GM21360 (cell line): ENCODE measurements around the gene TSPAN9.

Experiments used
- ATAC-seq: cut with Tn5 transposase; IDR thresholded peaks from one replicate; pipeline ENCODE4 v1.9.1; 2021; ENCODE audit warnings: mild to moderate bottlenecking, moderate library complexity; ENCODE audit not compliant: unreplicated experiment

Gene TSPAN9

DNA sequence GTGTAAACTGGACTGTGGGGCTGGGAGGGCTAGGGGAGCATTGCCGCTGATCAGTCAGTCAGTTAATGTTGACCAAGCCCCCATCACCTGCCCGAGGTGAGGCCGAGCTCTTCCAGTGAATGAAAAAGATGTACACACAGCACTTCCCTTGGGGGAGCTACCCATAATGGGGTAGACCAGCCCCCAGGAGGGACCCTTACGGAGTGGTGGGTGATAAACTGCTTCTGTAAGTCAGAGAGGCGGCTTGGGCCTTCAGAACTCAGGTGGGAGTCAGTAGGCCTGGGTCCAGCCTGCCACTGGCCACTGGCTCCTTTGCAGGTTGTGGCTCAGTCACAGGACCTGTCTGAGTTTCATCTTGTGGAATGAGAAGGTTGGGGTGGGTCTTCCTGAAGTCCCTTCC lies 43.5 kb downstream of the TSPAN9 start:
- ATAC-seq, result no peak

DNA sequence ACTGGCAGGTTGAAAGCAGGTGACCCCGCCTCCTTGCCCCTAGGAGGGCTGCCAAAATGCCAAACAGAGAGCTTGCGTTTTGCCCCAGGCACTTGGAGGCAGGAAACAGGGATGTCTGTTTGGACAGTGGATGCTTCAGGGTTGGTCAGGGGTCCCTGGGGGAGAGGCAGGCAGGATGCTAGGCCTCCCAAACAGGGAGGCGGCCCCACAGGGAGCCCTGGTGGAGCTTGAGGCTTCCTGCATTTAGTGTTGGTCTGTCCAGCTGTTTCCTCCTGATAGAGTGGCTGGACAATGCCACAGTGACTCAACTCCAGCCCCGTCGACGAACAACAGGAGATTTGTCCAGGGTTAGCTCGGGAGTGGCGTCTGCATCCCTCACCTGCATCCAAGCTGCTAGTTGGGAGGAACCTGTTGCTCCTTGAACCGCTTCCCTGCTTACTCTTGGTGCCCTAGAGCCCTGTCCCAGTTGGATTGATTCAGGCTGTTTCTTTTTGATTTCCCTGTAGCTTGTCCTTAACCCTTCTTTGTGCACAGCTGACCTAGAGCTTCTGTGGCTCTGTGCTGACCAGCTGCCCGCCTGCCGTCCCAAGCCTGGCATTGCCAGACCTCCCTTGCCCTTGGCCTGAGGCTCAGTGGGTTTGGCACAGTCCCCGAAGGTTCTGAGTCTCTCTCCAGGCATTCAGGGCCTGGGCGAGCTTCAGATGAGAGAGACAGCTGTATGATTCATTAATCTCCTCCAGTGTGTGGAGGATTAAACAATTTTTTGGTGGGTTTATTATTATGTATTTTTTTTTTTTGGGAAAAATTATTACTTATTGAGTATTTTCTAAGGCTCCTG lies 45.9 kb downstream of the TSPAN9 start:
- no peak for ATAC-seq

DNA sequence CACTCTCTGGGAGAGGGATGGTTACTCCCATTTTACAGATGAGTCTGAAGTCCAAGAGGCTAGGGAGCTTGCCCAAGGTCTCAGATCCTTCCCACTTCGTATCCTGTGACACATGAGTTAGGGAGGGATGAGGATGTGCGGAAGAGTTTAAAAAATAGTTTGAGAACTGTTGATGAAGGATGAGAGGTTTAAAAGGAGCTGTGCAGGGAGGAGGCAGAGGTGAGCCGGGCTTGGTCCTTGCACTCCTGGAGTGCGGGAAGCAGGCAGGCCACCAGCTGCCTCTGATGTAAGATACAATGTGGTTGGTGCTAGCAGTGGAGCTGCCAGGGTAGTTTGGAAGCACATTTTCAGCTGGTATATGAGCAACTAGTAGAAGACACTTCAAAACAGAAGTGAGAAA lies 46.5 kb downstream of the TSPAN9 start:
- ATAC-seq, result no peak

DNA sequence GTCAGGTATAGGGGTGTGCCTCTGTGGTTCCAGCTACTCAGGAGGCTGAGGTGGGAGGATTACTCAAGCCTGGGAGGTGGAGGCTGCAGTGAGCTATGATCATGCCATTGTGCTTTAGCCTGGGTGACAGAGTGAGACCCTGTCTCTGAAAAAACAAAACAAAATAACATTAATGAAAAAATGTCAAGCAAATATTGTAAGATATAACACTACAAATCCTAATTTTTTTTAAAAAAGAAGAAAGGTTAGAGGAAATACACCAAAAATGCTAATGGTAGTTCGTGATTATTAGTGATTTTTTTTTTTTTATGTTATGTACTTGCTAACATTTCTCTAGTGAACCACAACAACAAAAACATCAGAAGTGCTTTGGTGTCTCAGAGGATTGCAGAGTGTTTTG lies 47.7 kb downstream of the TSPAN9 start:
- no peak for ATAC-seq

DNA sequence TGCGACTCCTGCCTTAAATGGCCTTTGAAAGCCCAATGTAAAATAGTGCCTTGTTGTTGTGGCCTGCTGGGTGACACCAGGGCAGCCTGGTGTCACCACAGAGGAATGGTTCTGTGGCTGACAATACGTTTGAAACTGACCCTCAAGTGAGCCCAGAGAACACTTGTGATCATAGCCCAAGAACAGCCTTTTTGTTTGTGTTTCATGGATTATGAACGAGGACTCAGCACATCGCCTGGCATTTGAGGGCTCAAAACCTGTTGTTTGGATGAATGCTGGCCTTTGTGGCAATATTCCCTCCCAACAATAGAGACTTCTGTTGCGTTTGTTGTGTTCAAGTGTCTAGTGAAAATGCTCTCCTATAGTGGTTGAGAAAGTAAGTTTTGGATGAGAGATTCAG lies 48.5 kb downstream of the TSPAN9 start:
- no peak for ATAC-seq

DNA sequence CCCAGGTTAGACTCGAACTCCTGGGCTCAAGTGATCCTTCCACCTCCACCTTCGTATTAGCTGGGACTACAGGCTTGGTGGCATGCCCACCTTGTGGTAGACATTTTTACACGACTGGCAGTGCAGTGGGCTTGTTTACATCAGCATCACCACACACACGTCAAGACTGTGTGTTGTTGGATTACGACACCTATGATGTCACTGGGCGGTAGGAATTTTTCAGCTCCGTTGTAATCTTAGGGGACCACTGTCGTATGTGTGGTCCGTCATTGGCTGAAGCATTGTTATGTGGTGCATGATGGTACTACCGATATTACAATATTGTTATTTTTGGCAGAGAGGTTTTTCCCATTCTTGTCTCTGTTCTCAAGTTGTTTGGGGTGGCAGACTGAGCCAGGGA lies 50.7 kb downstream of the TSPAN9 start:
- ATAC-seq, result no peak

DNA sequence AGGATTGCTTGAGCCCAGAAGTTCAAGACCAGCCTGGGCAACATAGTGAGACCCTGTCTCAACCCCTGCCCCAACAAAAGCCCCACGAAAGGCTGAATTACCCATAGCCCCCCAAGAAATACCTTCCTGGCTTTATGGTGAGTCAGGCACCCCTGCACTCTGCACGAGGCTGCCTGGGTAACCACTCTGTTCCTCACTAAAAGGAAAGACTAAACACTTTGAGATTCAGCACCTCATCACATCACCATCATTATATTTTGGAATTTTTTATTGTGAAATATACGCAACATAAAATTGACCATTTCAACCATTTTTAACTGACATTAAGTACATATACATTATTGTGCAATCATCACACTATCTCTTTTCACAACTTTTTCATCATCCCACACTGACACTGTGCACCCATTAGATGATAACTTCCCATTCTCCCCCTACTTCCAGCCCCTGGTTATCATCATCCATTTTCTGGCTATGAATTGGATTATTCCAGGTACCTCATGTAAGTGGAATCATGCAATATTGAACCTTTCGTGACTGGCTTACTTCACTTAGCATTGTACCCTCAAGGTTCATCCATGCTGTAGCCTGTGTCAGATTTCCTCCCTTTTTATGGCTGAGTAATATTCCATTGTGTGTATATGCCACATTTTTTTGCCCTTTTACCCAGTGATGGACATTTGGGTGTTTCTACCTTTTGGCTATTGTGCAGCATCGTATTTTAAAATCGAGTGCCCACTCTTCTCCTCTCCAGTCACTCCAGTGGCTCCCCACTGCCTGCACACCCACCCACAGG lies 51.5 kb downstream of the TSPAN9 start:
- no peak for ATAC-seq

DNA sequence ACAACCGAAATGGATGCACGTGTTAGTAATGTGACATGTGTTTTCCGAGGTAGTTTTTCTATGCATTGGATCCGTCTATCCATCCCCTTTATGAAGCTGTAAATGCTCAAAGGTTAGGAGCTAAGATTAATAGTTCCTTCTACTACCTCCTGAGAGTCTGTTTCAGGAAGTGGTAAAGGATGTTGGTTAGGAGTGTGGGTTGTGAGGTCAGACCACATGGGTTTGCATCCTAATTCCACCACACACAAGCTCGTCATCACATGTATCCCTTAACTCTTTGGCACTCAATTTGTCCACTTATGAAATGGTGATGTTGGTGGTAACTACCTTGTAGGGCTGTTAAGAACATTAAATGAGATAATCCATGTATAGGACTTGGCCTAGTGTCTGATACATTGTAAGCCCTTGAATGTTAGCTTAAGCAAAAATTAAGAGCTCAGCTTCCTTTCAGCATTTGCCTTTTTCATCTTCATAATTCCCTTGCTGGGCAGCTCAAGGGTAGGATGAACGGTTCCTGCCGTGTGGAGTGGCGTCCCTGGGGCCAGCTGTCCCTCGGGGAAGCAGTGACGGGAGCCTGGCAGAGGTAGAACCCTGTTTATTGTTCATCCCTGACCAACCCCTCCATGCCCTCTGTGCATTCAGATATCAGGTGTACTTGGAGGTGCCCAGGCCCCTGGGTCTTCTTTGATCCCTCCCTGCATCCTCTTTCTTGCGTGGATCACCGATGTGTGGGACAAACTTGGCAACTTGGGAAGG lies 52.3 kb downstream of the TSPAN9 start:
- ATAC-seq, result no peak

DNA sequence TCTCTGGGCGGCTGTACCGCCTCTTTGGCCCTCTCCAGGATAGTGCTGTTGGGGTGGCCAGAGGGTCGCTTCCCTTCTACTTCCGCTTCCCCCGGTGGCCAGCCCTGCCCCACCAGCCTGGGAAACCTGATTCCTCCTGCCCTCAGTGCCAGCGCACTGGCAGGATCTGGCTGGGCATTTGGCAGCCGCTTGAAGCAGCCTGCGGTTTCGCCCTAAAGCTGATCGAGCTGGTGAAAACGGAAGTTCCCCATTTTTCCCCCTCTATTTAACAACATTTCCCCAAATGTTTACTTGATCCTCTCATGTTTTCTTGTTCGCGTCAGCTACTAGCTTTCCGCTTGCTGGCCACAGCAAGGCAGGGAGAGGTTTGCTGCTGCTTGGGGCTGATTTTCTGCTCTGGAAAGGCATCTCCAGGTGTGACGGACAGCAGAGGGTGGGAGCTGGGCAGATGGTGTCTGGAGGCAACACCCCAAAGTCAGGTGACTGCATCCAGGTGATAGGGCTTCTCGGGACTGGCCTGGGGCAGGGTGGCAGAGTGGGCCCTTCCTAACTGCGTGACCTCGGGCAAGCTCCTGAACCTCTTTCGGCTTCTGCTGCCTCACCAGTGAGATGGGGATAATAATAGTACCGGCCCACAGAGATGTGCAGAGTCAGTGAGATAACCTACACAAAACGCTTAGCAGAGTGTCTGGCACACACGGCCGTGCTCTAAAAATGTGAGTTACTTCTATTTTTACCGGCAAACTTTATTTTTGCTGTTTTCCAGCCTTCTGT lies 53.1 kb downstream of the TSPAN9 start:
- no peak for ATAC-seq

DNA sequence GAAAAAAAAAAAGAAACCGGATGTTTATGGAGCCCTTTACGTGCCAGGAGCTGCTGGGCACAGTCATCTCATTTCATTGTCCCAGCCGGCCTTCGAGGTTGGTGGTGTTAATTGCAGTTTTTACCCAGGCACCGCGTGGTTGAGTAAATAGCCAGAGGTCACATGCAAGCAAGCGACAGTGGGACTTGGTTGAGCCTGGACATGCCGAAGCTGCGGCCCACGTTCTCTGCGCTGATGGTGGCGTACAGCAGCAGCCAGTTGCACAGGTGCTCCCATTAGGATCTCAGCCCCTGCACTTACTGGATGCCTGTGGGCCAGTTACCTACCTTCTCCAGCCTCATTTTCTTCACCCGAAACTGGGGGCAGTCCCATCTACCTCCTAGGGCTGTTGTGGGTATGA lies 54.0 kb downstream of the TSPAN9 start:
- ATAC-seq, result no peak

DNA sequence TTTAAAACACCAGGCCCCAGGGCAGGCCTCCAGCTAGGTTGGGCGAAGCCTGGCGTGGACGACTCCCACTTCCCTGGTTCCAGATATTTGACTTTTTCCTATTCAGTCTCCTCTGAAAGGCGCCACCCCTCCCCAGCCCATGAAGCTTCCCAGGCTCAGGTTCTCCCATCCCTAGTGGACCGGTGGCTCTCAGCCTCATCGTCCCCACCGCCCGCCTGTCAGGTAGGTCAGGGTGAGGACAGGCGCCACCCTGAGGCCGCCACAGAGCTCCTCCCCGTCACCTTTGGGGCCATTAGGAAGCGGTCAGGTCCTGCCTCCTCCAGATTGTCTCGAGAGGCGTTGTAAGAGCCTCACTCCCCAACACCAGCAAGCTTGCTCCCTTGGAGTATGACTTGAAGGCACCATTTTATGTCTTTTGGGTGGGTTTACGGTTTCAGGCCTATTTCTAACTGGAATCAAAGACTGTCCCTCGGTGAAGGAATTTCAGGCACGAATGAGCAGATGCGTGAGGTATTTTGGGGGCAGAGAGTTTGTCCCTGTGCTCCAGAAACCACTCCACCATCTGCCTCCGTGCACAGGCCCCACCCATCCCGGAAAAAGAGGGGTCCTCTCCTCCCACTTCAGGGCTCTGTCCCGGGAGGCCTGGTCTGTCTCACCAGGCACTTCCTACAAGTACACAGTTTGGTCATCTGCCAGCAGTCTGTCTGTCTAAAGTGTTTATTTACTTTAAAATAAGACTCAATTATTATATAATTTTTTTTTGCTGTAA lies 55.6 kb downstream of the TSPAN9 start:
- ATAC-seq, result no peak

DNA sequence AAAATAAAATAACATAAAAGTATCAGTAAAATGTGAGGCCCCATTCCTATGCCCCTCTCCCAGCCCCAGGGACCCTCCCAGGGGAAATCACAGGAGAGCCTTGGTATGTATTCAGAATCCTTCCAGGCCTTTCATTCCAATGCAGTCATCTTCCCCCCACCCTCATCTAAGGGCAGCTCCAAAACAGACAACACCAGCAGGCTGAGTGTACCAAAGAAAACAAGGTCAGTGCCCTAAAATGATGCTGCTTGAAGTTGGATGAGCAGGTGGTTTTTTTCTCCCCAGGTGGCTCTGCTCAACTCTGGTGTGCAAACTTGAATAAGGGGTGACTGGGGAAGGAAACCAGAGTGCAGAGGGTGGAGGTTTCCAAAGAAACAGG lies 56.2 kb downstream of the TSPAN9 start:
- no peak for ATAC-seq

DNA sequence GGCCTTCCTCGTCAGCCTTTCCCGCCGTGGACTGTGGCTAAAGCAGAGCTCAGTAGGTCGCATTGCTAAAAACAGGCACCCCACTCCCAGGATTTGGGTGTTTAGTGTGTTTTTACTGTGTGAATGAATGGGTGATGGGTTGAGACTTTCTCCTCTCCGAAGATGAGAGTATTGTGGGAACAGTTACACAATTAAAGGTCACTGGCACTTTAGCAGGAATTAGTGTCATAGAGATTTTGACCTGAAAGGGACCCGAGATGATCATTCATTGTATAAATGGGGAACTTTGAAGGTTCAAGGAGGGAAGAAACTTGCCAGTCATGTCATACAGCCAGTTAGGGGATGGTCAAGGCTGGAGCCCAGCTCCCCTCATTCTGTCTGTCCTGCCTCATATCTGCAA lies 56.9 kb downstream of the TSPAN9 start:
- no peak for ATAC-seq

DNA sequence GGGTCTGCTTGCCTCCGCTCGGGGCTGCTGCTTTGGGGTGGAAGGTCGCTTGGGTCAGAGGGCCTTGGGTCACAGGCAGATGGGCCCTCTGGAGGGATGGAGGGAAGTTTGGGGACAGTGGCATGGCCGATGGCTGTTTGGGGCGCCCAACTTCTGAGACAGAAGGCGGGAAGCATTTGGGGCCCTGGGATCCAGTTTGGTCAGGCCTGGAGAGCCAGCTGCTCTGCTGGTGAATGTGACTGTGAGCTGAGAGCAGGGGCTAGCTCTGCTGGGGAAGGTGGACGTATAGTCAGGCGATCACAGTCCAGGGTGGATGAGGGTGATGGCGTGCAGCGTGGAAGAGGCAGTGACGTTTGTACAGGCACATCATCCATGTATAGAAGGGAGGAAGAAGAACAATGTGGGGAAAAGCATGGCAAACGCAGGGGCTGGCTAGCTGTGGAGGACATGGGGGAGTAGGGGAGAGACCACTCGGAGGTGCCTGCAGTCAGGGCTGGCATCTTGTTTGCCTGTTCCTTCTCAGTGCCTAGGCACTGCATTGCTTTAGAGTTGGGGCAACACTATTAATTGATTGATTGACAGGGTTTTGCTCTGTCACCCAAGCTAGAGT lies 57.5 kb downstream of the TSPAN9 start:
- no peak for ATAC-seq

DNA sequence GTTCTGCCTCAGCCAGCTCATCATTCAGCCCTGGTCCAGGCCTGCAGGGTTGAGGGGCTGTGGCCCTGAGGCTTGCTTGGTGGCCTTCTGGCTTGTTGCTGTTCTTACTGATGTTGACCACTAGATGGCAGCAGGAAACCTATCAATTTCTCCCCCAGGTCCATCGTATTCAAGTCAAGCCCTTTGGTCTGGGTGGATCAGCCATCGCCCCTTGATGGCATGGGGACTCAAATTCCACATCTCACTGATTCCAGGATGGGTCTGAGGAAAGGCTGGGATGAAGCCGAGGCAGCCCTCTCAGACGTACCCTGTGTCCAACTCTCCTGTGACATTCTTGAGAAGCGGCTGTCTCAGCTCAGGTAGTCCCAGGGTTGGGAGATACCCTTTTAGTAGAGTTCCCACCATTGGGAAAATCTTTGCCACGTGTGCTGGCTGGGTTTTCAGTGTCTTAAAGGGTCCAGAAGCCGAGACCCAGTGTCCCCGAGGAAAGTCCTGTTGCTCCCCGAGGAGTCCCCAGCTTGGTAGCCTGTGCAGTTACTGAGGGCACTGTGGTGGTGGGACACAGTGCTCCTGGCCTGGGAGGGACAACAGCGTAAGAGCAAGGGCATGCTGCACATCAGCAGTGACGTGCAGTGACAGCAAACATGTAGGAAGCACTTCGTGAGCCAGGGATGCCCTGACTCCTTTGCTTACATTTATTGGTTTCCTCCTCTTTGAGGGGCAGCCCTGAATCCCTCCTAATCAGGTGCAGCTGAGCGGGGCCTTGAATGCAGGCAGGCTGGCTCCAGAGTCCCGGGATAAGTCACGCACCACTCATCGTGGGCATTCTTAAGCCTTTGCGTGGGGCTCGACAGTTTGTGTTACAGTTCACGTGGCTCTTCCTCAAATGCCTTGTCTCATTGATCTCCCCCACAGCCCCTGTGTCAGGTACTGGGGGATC lies 58.6 kb downstream of the TSPAN9 start:
- ATAC-seq, result no peak

DNA sequence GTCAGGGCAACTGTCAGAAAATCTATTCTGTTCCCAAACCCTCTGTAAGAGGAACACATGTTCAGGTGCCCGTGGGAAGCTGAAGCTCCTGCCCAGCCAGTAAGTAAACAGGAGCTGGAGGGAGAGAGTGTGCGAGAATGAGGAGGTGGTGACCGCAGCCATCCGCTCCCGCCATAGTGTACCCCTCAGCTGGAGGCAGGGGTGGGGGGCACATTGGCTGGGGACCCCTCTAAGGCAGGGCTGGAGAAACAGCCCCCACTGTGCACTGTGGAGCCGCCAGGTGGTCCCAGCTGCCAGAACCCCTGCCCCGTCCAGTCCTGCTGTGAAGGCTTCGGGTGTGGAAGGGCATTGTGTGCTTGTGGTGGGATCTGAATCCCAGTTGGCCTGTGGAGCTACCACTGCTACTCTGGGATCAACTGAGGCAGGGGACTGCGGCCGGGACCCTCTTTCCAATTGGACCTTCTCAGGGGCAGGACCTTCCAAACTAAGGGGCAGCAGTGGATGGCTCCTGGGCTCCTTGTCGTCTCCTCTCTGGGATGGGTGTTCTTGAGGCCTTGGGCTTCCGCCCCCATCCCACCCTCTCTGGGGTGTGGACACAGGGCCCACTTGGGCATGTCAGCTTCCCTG lies 59.6 kb downstream of the TSPAN9 start:
- no peak for ATAC-seq

DNA sequence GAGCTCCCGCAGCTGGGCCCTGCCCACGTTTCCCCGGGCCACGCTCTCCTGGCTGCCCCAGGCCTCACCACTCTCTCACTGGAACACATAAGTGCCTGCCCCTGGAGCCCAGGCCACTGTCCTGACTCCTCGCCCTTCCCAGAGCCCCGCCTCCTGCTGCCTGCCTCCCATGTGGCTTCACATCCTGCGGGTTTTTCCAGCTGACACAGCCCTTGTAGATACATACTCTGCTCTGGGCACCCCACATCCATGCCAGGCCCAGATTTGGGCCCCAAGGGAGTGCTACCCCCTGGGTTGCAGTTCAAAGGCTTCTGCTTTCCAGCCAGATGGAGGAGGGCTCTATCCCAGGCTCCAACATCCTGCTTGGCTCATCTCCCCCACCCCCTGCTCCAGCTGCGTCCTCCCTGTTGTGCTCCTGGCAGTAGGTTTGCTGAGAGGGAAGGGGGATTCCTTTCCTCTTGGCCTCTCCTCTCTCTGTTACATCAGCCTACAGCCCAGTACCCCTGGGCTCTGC lies 60.1 kb downstream of the TSPAN9 start:
- no peak for ATAC-seq
